ENCODE measurements around the gene PAIP2.

The PAIP2 gene

DNA sequence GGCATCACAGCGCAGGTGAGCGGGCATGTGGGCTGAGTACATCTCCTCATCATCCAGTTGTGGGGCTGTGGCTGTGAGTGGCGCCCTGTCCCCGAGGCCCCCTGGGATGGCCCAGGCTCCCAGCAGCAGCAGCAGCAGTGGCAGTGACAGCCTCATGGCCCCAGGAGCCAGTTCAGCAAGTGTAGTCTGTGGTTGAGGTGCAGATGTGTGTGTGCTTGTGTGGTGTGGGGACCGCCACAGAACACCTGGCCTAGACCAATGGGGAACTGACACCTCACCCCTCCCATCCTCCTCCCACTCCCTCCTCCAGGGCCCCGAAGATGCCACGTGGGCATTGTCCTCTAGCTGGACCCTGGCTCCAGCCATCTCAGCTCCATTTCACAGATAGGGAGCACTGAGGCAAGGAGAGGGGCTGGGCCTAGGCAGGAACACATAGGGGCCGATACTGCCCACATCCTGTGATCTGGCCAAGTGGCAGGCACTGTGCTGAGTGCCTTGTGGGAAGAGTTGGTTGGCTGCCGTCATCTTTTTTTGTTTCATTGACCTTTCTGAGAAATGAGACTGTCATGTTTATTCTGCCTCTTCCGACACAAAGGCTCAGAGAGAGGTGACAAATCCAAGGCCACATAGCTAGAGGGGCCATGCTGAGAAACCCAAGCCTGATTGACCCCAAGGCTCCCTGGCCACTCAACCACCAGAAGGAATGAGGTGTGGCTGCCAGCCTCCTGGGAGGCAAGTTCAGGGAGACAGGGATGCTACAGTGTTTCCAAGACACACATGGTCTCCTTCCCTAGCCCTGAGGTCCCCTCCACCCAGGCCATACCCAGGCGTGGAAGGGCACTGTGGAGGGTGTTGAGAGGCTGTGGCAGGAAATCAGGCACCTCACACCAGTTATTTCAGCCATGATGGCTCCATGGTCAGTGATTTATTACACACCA is 48.3 kb downstream of the PAIP2 start, which contains the start of gene MZB1:
Gene MZB1 (minus strand): TSS at position 213 of the 938 bp plus-strand sequence. CDS start 57 bp downstream, at position 156.
- Histone ChIP-seq H3K9me3 (ENCODE audit: control insufficient read depth, insufficient read depth, low read length) (no peaks in the 10 kb centered on the region), H3K4me1 (ENCODE audit: insufficient read depth, low read length) (peaks cover 22% of the 10 kb centered on the region), H3K9ac (ENCODE audit: low read depth, low read length) (no peak within 1 kb of the TSS), H3K36me3 (ENCODE audit: insufficient read depth, low read length) (no peaks in the 10 kb centered on the region)

DNA sequence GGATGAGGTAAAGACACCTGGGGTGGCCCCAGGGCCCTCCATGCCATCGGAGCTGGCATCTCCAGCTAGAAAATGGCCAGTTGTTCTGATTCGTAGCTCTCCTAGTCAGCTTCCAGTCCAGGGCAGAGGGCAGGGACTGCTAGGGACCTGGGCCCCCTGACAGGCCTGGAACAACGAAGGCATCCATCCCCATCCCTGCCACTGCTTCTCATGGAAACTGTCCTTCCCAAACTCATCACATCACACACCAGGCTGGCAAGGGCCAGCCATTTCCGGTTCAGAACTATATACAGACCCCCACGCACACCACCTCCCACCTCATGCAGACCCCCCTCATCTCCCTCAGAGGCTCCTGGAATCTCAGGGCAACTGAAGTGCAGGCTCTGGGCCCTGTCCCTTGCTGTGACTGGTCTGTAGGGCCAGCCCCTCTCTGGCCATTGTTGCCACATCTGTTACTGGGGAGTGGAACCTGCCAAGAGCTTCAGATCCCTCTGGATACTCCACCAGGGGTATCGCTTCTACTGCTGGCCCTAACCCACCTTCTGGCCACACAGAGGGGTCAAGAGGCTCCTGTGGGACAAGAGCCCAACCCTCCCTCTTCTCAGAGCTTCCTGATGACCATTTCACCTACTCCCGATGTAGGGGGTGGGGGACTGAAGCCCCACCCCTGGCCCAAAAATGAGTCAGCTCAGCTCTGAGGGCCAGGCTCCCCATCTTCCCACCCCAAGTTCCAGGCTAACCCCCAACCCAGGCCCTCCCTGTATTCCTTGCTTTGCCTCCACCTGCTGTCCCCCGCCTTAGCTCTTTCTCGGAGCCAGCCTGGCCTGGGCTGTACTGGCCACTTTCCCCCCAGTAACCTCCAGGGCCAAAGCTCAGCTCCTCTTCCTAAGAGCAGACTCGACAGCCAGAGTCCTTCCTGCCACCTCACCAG is 49.2 kb downstream of the PAIP2 start:
- H3K36me3 ChIP-seq (ENCODE audit: insufficient read depth, low read length) = no peaks in the 10 kb centered on the region
- no peaks in the 10 kb centered on the region for H3K9me3 ChIP-seq (ENCODE audit: control insufficient read depth, insufficient read depth, low read length)
- H3K9ac ChIP-seq (ENCODE audit: low read depth, low read length) = no peak overlapping the region

DNA sequence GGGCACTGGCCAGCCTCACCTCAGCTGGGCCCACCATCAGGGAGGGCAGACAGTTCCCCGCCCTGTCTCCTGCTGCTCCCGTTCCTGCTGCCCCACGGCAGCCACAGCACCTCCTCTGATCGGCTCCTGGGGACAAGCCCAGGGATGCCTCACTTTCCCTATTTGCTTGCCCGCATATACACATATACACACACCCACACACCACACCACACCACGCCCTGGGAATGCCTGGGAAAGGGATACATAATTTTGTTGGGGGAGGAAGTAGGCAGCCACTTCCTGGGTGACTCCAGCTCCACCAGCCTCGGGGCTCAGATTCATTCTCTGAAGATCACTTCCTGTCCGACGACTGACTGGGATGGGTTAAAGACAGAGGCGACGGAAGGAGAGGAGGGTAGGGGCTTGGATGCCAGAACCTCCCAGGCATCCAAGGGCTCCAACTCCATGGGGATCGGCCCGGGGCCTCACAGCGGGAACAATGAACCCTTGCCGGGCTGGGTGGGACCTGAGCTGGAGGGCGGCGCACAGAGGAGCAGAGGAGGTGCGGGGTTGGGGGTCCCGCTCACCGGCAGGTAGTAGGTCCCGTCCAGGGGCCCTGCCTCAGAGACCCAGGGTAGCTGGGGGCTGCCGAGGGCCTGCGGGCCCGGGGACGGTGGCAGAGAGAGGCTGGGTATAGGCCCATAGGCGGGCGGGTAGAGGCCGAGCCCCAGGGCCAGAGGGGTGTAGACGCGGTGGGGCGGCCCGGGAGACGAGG is 50.1 kb downstream of the PAIP2 start:
- Histone ChIP-seq H3K36me3 (ENCODE audit: insufficient read depth, low read length) (no peaks in the 10 kb centered on the region), H3K9ac (ENCODE audit: low read depth, low read length) (peak overlapping the region; percentile 80; the same call in 1 of the 2 replicates), H3K4me1 (ENCODE audit: insufficient read depth, low read length) (peaks cover 36% of the 10 kb centered on the region)

More for the DNA sequence above, 49.2 kb downstream of the PAIP2 start:
- H3K4me1 ChIP-seq (ENCODE audit: insufficient read depth, low read length) = peaks cover 30% of the 10 kb centered on the region

DNA sequence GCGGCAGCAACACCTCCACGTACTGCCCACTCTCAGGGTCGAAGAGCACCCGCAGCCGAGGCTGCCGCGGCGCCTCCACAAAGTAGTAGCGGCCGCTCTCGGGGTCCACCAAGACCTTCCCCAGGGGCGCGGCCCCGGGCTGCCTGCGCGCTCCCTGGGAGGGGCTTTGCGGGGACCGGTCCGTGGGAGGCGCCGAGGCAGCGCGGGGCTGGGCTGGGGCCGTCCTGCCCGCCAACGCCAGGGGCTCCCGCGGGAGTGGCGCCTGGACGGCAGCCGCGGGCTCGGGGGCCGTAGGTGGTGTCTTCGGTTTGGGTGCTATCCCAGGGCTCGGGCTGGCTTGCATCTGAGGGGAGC is 50.6 kb downstream of the PAIP2 start:
- Histone ChIP-seq H3K36me3 (ENCODE audit: insufficient read depth, low read length) (no peaks in the 10 kb centered on the region), H3K9me3 (ENCODE audit: control insufficient read depth, insufficient read depth, low read length) (no peaks in the 10 kb centered on the region), H3K4me1 (ENCODE audit: insufficient read depth, low read length) (peaks cover 36% of the 10 kb centered on the region), H3K9ac (ENCODE audit: low read depth, low read length) (peak overlapping the region; percentile 80; the same call in 1 of the 2 replicates)

More for the DNA sequence above, 50.1 kb downstream of the PAIP2 start:
- H3K9me3 ChIP-seq (ENCODE audit: control insufficient read depth, insufficient read depth, low read length) = no peaks in the 10 kb centered on the region

DNA sequence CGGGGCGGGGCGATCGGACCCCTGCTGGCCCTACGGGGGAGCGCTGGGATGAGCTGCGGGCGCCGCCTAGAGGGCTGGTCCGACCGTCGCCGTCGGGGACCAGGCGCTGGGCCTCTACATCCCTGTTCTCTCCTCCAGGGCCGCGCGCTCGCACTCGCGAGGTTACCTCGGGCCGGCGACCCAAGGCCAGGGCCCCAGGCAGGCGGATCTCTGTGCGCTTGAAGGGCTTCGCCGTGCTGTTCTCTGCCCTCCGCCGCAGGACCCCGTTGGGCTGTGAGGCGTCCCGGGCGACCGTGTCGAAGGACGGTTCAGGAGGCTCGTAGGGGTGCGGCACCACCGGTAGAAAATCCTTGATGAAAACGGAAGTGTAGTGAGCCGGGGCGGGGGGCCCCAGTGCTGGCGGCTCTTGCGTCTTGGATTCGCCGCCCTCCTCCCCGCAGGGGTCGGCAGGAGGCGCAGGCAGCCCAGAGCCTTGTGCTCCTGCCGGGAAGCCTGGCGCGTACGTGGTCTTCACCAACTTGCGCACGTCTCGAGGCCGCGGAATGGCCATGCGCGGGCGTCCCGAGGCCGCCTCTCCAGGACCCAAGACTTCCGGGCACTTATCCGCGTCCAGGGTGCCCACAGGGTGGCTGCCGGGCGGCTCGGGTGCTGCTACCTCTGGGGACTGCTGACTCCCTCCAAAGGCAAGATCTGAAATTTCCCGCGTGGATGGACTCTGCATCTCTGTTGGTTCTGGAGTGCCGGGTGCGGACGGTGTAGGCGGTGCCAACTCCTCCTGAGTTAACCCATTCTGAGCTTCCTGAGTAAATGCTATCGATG is 51.2 kb downstream of the PAIP2 start:
- Histone ChIP-seq H3K9me3 (ENCODE audit: control insufficient read depth, insufficient read depth, low read length) (no peaks in the 10 kb centered on the region), H3K4me1 (ENCODE audit: insufficient read depth, low read length) (peaks cover 31% of the 10 kb centered on the region), H3K36me3 (ENCODE audit: insufficient read depth, low read length) (no peaks in the 10 kb centered on the region), H3K9ac (ENCODE audit: low read depth, low read length) (peak overlapping the region; percentile 80)

DNA sequence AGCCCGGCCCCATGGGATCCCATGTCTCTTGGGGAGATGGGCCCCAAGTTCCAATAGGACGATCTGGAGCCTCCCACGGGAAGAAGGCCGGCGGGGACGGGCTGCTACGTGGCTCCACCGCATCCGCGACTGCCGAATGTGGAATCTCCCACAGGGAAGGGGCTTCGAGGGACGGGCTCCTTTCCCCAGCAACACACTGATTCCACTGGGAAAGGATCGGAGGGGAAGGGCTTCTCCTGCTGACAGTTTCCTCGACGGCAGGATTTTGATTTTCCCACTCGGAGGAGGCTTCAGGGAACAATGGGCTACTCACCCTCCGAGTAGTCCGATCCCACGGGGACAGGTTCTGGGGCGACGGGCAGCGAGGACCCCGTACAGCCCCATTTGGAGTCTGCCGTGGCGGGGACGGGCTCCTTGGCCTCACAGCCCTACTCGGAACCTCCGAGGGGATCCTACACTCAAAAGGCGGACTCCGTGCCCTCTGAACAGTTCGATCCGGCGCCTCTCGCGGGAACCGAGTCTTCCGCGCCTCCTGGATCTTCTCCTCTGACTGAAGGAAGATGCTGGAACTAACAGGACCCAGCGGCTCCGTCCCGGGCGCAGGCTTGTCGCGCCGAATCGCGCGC is 52.0 kb downstream of the PAIP2 start:
- H3K4me1 ChIP-seq (ENCODE audit: insufficient read depth, low read length) = peaks cover 24% of the 10 kb centered on the region
- H3K9ac ChIP-seq (ENCODE audit: low read depth, low read length) = peak overlapping the region; percentile 80
- H3K36me3 ChIP-seq (ENCODE audit: insufficient read depth, low read length) = no peaks in the 10 kb centered on the region
- no peaks in the 10 kb centered on the region for H3K9me3 ChIP-seq (ENCODE audit: control insufficient read depth, insufficient read depth, low read length)

DNA sequence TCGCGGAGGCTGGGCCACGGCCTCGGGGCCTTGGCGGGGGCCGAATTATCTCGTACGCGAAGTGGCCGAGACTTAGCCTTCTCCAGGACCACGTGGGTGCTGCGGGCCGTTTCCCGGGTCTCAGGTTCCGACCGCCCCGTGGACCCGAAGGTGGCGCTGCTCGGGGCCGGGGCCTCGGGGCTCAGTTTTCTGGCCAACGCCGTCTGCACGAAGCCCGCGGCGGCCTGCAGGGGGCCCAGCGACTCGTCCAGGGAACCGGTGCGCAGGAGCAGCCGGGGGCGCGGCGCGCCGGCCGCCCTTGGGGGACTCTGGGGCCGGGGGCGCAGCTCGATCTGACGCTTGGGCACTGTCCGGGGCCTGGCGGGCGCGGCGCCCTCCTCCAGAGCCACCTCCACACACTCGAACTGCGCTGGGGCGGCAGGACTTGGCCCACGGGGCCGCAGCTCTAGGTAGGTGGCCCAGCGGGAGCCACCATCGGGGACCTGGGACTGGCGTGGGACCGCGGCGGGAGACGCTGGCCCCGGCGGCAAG is 52.5 kb downstream of the PAIP2 start:
- Histone ChIP-seq H3K36me3 (ENCODE audit: insufficient read depth, low read length) (no peaks in the 10 kb centered on the region), H3K4me1 (ENCODE audit: insufficient read depth, low read length) (peaks cover 23% of the 10 kb centered on the region), H3K9ac (ENCODE audit: low read depth, low read length) (peak overlapping the region; percentile 80), H3K9me3 (ENCODE audit: control insufficient read depth, insufficient read depth, low read length) (no peaks in the 10 kb centered on the region)

DNA sequence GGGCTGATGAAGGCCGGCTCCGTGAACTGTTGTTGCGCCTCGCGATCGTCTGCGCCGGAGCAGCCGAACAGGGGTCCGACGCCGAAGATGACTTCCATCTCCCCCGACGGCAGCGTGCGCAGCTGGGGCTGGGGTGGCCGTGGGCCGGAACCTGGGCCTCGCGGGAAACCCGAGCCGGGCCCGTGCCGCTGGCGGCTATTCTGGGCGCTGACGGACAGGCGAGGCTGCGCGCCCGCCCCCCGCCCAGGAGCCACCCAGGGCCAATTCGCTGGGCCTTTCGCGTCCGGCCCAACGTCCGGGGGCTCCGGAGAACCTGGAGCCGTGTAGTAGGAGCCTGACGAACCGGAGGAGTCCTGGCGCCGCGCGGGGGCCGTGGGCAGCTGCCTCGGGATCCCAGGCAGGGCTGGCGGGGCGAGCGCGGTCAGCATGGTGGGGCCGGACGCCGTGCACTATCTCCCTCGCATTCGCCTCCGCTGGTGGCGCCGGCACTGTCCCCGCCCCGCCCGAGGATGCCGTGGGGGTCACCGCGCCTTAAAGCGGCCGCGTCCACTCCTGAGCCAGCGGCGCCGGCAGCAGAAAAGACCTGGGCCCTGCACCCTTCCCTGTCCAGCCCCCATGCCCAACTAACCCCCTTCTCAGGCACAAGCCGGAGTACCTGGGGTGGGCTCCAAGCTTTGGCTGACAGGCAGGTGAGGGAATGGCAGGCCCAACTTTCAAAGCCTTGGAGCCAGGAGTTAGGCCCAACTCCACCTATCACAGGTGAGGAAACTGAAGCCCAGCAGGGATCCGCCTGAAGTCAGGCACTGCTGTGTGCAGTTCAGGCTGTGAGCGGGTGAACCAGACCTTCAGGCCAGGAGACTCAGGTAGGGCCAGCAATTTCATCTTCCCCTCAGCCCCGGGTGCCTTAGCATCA is 53.3 kb downstream of the PAIP2 start, which contains the start of gene PROB1:
Gene PROB1 (minus strand): TSS at position 451 of the 913 bp plus-strand sequence. CDS start 23 bp downstream, at position 428.
- H3K36me3 ChIP-seq (ENCODE audit: insufficient read depth, low read length) = no peaks in the 10 kb centered on the region
- peak within 1 kb of the TSS; percentile 80 for H3K9ac ChIP-seq (ENCODE audit: low read depth, low read length)
- H3K9me3 ChIP-seq (ENCODE audit: control insufficient read depth, insufficient read depth, low read length) = no peaks in the 10 kb centered on the region
- H3K4me1 ChIP-seq (ENCODE audit: insufficient read depth, low read length) = peaks cover 23% of the 10 kb centered on the region

DNA sequence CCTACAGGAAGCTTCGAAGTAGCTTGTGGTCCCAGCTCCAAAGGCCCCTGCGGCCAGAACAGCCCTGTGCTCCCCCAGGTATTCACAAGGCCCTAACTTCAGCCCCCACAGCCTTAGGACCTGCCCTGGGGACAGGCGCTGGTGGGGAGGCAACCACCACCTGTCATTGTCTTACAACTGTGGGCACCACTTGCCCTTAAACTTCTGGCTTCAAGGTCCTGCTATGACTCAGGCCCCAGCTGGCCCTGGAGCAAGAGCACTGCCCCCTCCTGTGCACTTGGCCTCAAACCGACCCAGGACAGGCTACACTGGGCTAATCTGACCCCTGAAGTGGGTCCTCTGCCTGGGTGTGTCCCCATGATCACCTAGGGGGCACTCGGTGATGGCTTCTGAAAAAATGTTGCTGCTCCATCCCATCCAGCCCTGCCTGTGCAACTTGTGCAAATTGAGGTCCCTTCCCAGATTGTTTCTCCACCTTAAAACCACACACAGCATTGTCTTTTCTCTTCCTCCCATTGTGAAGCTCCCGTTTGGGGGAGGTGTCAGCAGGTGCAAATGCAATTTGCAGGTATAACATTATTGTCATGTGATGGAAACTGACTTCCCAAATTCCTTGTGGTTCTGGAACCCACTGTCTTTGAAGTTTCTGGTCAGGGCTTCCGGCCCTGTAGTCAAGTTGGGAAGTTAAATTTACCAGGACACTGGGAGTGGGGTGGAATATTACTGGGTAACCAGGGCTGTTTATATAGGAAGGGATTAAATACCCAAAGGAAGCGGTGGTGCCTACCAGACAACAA is 54.4 kb downstream of the PAIP2 start:
- Histone ChIP-seq H3K9ac (ENCODE audit: low read depth, low read length) (no peak overlapping the region), H3K4me1 (ENCODE audit: insufficient read depth, low read length) (peaks cover 22% of the 10 kb centered on the region)

DNA sequence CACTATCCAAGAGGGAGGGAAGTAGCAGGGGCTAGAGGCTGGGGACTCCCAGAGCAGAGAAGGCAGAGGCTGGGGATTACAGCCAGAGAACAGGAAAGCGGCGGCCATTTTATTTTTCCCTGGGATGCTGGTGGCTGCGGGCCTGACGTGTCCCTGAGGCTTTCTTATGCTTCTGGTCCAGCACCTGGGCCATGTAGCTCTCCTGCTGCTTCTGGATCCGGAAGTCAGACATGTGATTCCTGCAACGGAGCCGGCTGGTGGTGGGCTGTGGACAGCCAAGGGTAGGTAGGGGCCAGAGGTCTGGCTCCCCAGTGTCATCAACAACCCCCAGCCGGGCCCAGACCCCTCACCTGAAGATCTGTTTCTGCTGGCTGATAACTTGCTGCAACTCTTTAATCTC is 55.0 kb downstream of the PAIP2 start:
- Histone ChIP-seq H3K4me1 (ENCODE audit: insufficient read depth, low read length) (peaks cover 15% of the 10 kb centered on the region), H3K9ac (ENCODE audit: low read depth, low read length) (no peak overlapping the region), H3K9me3 (ENCODE audit: control insufficient read depth, insufficient read depth, low read length) (no peaks in the 10 kb centered on the region), H3K36me3 (ENCODE audit: insufficient read depth, low read length) (no peaks in the 10 kb centered on the region)

More for the DNA sequence above, 54.4 kb downstream of the PAIP2 start:
- no peaks in the 10 kb centered on the region for H3K9me3 ChIP-seq (ENCODE audit: control insufficient read depth, insufficient read depth, low read length)
- H3K36me3 ChIP-seq (ENCODE audit: insufficient read depth, low read length) = no peaks in the 10 kb centered on the region

DNA sequence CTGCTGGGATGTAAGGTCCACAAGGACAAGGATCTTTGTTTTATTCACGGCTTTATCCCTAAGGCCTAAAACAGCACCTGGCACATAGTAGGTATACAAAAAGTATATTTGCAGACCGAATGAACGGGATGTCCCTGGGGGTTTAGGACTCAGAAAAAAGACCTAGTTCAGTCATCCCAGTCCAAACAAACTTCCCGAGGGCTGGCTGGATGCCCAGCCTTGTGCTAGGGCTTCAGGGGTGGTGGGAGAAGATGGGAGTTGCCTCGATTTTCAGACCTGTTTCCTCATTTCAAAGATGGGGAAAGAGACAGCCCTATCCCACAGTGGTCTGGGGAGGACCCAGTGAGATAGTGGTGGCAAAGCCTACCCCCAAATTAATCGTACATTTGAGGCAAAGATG is 56.3 kb downstream of the PAIP2 start:
- no peaks in the 10 kb centered on the region for H3K36me3 ChIP-seq (ENCODE audit: insufficient read depth, low read length)
- no peak overlapping the region for H3K9ac ChIP-seq (ENCODE audit: low read depth, low read length)
- H3K4me1 ChIP-seq (ENCODE audit: insufficient read depth, low read length) = peaks cover 15% of the 10 kb centered on the region
- no peaks in the 10 kb centered on the region for H3K9me3 ChIP-seq (ENCODE audit: control insufficient read depth, insufficient read depth, low read length)
